ENCODE results near the gene TNFRSF12A. TPM values are rescaled to one million over a fixed set of nuclear protein-coding genes. Genes with fewer than 3 reads are reported as not detected.

Gene TNFRSF12A
- total and polyA plus RNA-seq, 9 of the 15 experiments (the other 6 are each of a cell fraction or from before 2014, with no cell fraction given) = 0.41 to 61.8 (median 26.5) TPM

DNA sequence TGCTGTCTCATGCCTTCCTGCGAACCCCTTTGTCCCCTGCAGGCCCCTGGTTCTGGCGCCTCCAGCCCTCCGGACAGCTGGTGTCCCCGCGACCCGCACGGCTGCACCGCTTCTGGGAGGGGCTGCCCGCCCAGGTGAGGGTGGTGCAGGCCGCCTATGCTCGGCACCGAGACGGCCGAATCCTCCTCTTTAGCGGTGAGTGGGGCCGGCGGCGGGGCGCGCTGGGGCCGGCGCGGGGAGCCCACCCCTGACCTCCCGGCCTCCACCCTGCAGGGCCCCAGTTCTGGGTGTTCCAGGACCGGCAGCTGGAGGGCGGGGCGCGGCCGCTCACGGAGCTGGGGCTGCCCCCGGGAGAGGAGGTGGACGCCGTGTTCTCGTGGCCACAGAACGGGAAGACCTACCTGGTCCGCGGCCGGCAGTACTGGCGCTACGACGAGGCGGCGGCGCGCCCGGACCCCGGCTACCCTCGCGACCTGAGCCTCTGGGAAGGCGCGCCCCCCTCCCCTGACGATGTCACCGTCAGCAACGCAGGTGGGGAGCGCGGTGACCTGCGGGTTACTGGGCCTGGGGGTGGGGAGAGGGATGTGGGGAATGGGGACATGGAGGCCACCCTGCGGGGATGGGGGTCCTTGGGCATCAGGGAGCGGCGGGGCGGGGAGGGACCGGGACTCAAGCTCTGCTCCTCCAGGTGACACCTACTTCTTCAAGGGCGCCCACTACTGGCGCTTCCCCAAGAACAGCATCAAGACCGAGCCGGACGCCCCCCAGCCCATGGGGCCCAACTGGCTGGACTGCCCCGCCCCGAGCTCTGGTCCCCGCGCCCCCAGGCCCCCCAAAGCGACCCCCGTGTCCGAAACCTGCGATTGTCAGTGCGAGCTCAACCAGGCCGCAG lies 38.2 kb downstream of the TNFRSF12A start (continued):
- TF ChIP-seq, protein P1, sequence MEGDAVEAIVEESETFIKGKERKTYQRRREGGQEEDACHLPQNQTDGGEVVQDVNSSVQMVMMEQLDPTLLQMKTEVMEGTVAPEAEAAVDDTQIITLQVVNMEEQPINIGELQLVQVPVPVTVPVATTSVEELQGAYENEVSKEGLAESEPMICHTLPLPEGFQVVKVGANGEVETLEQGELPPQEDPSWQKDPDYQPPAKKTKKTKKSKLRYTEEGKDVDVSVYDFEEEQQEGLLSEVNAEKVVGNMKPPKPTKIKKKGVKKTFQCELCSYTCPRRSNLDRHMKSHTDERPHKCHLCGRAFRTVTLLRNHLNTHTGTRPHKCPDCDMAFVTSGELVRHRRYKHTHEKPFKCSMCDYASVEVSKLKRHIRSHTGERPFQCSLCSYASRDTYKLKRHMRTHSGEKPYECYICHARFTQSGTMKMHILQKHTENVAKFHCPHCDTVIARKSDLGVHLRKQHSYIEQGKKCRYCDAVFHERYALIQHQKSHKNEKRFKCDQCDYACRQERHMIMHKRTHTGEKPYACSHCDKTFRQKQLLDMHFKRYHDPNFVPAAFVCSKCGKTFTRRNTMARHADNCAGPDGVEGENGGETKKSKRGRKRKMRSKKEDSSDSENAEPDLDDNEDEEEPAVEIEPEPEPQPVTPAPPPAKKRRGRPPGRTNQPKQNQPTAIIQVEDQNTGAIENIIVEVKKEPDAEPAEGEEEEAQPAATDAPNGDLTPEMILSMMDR (IDR thresholded peaks at IDR 0.05 in 2 of 3, conservative IDR thresholded peaks at IDR 0.05 in 1 of 3; ENCODE audit: insufficient read depth in 2 of 3, low read depth in 1 of 3, low read length in 3 of 3) = peak in 2 of 3 experiments; percentile 26 to 41; a peak in 2 of 6 replicates
- TF ChIP-seq SMC3 (conservative IDR thresholded peaks at IDR 0.05; ENCODE audit: insufficient read depth, low read depth, low read length) = 0 out of 2 replicates have a peak, but pooled peaks have one; percentile 11
- TF ChIP-seq, protein P2, sequence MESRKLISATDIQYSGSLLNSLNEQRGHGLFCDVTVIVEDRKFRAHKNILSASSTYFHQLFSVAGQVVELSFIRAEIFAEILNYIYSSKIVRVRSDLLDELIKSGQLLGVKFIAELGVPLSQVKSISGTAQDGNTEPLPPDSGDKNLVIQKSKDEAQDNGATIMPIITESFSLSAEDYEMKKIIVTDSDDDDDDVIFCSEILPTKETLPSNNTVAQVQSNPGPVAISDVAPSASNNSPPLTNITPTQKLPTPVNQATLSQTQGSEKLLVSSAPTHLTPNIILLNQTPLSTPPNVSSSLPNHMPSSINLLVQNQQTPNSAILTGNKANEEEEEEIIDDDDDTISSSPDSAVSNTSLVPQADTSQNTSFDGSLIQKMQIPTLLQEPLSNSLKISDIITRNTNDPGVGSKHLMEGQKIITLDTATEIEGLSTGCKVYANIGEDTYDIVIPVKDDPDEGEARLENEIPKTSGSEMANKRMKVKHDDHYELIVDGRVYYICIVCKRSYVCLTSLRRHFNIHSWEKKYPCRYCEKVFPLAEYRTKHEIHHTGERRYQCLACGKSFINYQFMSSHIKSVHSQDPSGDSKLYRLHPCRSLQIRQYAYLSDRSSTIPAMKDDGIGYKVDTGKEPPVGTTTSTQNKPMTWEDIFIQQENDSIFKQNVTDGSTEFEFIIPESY (CRISPR knock-in tag; IDR thresholded peaks at IDR 0.05) = peak; percentile 55; the same call in 1 of the 2 replicates
- TF ChIP-seq GATA2 (CRISPR knock-in tag; IDR thresholded peaks at IDR 0.05) = no peak

Data from K562 (cell line).